Dendritic cell treated with granulocyte-macrophage colony-stimulating factor and Interleukin-4, amounts not matched to agents 40 ng/mL and 50 ng/mL, for 4 days (primary cell): ENCODE data around the gene ERCC6L2.

Experiments
- H3K27ac Mint-ChIP-seq: one replicate; pipeline ENCODE4 v1.8.0; 2022; ENCODE audit warnings: mild to moderate bottlenecking, mixed read lengths
- H3K27me3 Mint-ChIP-seq: one replicate; pipeline ENCODE4 v1.8.0; 2022; ENCODE audit warnings: mild to moderate bottlenecking, mixed read lengths
- H3K36me3 Mint-ChIP-seq: one replicate; pipeline ENCODE4 v1.8.0; 2022; ENCODE audit warnings: low read depth, mixed read lengths
- H3K4me1 Mint-ChIP-seq: one replicate; pipeline ENCODE4 v1.8.0; 2022; ENCODE audit warnings: low read depth, mixed read lengths
- H3K4me3 Mint-ChIP-seq: one replicate; pipeline ENCODE4 v1.8.0; 2022; ENCODE audit warnings: mild to moderate bottlenecking, moderate library complexity, mixed read lengths
- H3K9me3 Mint-ChIP-seq: one replicate; pipeline ENCODE4 v1.8.0; 2022; ENCODE audit warnings: mixed read lengths
- intact Hi-C: fragments of 100-400 bp; cut with micrococcal nuclease; formaldehyde crosslinking; loops from one replicate; pipeline ENCODE4 v1.15.0; 2022

The ERCC6L2 gene

DNA sequence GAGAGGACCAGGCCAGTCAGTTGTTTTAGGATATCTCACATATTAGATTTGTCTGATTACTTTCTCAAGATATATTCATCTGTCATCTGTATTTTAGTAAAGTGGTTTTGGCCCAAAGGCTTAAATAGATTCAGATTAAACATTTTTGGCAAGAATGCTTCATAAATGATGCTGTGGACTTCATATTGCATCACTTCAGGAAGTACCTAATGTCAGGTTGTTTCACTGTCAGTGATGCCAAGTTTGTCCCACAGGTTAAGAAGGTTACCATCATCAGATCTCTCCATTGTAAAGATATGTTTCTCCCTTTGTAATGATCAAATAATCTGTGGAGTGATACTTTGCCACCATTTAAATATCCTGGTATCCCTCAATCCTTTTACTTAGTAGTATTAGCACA, 37.3 kb downstream of the ERCC6L2 start:
- no peak overlapping the region for H3K4me3 Mint-ChIP-seq
- intact Hi-C loops, result no loop called here
- H3K36me3 Mint-ChIP-seq, result peaks cover 52% of the 10 kb centered on the region
- H3K4me1 Mint-ChIP-seq, result no peaks in the 10 kb centered on the region
- H3K27me3 Mint-ChIP-seq, result no peaks in the 10 kb centered on the region
- no peaks in the 10 kb centered on the region for H3K9me3 Mint-ChIP-seq
- no peak overlapping the region for H3K27ac Mint-ChIP-seq

DNA sequence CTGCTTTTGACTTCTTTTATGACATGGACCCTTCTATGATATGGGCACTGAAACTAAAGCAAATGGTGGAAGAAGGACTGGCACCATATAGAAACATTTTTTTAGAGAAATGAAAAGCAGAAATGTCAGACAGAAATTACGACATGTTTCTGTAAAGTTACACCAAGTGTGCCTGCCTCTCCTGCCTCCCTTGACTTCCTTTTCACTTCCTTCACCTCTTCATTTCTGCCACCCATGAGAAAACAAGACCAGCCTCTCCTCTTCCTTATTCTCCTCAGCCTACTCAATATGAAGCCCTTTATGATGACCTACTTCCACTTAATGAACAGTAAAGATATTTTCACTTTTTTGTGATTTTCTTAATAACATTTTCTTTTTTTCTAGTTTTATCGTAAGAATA, 44.5 kb downstream of the ERCC6L2 start:
- H3K36me3 Mint-ChIP-seq, result peaks cover 50% of the 10 kb centered on the region
- intact Hi-C loops, result no loop called here
- peaks cover 12% of the 10 kb centered on the region for H3K4me1 Mint-ChIP-seq
- H3K27ac Mint-ChIP-seq, result peak overlapping the region; percentile 73
- H3K4me3 Mint-ChIP-seq, result no peak overlapping the region
- H3K9me3 Mint-ChIP-seq, result no peaks in the 10 kb centered on the region
- no peaks in the 10 kb centered on the region for H3K27me3 Mint-ChIP-seq

DNA sequence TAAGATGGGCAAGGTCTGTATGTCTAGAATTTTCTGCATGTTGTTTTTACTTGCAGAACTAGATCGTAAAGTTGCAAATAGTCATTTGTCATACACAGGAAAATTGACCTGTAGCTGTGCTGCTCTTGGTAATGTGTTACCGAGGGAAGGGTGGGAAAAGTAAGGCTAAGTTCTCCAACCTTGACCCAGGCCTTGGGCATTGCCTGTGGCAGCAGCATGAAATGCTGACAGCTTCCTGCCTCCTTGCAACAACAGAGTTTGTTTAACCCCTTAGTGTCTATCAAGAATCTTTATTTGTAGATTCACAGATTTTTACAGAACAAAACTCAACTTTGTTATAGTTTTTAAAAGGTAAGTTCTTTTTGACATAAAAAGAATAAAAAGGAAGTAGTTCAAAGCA, 48.3 kb downstream of the ERCC6L2 start:
- Mint-ChIP-seq H3K4me3 (no peak overlapping the region), H3K27me3 (no peaks in the 10 kb centered on the region), H3K4me1 (peaks cover 12% of the 10 kb centered on the region), H3K9me3 (no peaks in the 10 kb centered on the region), H3K36me3 (peaks cover 32% of the 10 kb centered on the region), H3K27ac (no peak overlapping the region)
- intact Hi-C loops, result no loop called here

DNA sequence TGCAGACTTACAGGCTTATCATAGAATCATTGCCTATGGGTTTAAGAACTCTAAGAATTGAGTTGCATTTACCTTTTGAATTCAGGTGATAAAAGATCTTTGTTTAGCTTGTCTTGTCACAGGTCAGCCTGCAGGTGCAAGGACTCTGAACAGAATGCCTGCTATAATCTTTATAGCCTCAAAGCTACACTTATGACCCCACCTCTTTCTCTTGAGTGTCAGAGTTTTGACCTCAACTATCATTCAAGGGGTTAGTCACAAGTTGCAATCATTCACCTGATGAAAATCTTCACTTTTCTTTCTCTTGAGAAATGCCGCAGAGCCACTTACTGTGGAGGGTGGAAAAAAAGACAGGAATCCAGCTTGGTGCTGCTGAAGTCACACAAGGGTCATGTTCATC, 49.5 kb downstream of the ERCC6L2 start:
- Mint-ChIP-seq H3K27me3 (no peaks in the 10 kb centered on the region), H3K36me3 (peaks cover 34% of the 10 kb centered on the region), H3K4me1 (peaks cover 8% of the 10 kb centered on the region), H3K4me3 (no peak overlapping the region), H3K9me3 (no peaks in the 10 kb centered on the region), H3K27ac (no peak overlapping the region)
- intact Hi-C loops, result no loop called here

DNA sequence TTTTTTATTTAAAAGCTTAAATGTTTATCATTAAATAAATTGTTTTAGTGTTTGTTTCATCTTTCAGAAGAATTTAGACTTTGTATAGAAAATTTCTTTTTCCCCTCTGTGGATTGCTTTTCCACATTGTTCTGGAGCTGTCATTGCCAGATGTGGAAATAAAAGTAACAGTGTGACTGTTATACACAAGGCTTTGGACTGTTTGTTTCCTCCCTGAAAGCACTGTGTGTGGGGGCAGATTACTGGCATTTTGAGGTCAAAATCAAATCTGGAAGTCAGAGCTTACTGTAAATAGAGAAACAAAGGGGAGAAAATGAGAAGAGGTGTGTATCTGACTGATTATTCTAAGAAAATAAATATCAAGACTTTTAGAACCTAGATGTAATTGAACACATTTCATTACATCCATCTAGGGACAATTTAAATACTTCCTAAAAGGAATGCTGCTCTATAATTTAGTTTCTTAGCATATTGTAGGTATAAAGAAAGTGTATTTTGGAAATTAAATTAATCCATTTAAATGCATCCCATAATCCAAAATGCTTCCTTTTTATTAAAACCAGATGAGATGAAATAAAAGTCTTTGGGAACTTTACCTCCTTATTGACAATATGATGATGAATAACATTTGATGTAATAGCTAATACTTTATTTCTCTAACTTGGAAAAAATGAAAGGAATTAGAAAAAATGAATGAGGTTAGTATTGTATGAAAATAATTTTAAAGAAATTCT, 51.9 kb downstream of the ERCC6L2 start:
- H3K27ac Mint-ChIP-seq, result no peak overlapping the region
- peaks cover 58% of the 10 kb centered on the region for H3K36me3 Mint-ChIP-seq
- no peaks in the 10 kb centered on the region for H3K9me3 Mint-ChIP-seq
- no peaks in the 10 kb centered on the region for H3K27me3 Mint-ChIP-seq
- no peak overlapping the region for H3K4me3 Mint-ChIP-seq
- intact Hi-C loops, result no loop called here
- H3K4me1 Mint-ChIP-seq, result peaks cover 18% of the 10 kb centered on the region

DNA sequence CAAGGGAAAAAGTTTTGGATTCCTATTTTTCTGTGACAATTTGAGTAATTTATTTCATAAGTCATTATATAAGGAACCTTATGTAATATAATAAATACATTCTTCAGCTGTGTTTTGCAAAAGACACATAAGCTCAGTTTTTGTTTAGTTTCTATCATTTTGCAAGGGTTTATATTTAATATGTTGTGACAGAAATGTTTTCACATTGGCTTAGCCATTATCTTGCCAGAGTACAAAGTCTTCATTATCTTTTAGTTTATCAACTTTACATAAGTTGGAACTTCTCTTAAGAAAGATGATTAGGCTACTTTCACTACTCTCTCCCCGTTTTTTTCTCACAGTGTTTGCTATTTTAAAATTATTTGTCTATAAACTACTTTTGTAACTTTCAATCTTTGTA, 54.8 kb downstream of the ERCC6L2 start:
- Mint-ChIP-seq H3K36me3 (peaks cover 66% of the 10 kb centered on the region), H3K4me1 (peaks cover 18% of the 10 kb centered on the region), H3K9me3 (no peaks in the 10 kb centered on the region), H3K27me3 (no peaks in the 10 kb centered on the region), H3K4me3 (no peak overlapping the region), H3K27ac (no peak overlapping the region)
- intact Hi-C loops, result no loop called here

DNA sequence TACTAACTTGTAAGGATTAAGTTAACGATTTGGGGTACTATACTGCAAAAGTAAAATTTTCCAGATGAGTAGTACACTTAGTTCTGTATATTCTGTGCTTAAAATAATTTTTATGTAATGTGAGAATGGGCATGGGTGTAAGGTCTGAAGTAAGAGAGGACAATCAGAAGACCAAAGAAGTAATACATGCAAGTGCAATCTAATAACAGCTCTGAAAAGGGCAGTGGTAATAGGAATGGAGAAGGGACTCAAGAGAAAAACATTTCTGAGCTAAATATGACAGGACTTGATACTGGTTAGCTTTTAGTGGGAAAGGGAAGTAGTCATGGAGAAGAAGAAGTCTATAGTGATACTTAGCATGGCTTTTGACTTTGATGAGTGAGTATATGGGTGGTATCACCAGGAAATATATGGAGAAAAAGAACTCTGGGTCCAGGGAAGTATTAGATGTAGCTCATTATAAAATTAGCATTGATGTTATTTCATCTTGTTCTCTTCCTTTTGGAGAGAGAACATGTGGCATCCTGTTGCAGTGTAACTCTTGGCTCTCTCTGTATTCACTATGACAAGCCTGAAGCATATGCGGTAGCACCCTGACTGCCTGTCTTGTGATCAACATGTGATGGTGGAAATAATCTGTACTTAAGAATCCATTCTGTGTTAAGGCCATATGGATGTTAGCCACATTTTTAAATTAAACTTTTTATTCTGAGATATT, 60.5 kb downstream of the ERCC6L2 start:
- H3K4me1 Mint-ChIP-seq, result peaks cover 4% of the 10 kb centered on the region
- intact Hi-C loops, result no loop called here
- peaks cover 86% of the 10 kb centered on the region for H3K36me3 Mint-ChIP-seq
- no peak overlapping the region for H3K4me3 Mint-ChIP-seq
- H3K9me3 Mint-ChIP-seq, result peaks cover 19% of the 10 kb centered on the region
- no peaks in the 10 kb centered on the region for H3K27me3 Mint-ChIP-seq
- no peak overlapping the region for H3K27ac Mint-ChIP-seq

DNA sequence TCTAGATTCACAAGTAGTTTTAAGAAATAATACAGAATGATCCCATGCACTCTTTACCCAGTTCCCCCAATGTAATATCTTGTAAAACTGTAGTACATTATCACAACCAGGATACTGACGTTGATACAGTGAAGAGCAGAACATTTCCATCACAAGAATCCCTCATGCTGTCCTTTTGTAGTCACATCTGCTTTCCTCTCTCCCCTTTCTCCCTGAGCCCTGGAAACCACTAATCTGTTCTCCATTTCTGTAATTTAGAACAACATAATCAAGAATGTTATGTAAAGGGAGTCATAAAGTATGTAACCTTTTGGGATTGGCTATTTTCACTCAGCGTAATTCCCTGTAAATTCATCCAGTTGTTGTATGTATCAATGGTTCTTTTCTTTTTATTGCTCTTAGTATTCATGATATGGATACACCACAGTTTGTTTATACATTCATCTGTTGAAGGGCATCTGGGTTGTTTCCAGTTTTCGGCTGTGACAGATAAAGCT, 61.1 kb downstream of the ERCC6L2 start:
- H3K27ac Mint-ChIP-seq, result no peak overlapping the region
- H3K36me3 Mint-ChIP-seq, result peaks cover 86% of the 10 kb centered on the region
- H3K9me3 Mint-ChIP-seq, result peaks cover 19% of the 10 kb centered on the region

DNA sequence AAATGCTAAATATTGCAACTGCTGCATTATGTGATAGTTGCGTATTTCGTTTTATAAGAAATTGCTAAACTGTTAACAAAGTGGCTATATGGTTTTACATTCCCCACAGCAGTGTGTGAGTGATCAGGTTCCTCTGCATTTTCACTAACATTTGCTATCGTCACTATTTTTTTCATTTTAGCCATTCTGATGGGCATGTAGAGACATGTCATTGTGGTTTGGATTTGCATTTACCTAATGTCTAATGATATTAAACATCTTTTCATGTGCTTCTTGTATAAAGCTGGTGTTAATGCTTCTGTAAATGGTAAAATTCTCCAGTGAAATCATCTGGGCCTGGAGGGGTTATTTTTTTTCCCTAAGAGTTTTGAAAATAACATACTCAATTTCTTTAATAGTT, 61.6 kb downstream of the ERCC6L2 start:
- no peak overlapping the region for H3K27ac Mint-ChIP-seq
- H3K27me3 Mint-ChIP-seq, result no peaks in the 10 kb centered on the region
- H3K36me3 Mint-ChIP-seq, result peaks cover 86% of the 10 kb centered on the region
- no peak overlapping the region for H3K4me3 Mint-ChIP-seq
- peaks cover 23% of the 10 kb centered on the region for H3K9me3 Mint-ChIP-seq
- intact Hi-C loops, result no loop called here
- H3K4me1 Mint-ChIP-seq, result no peaks in the 10 kb centered on the region

More for the DNA sequence above, 61.1 kb downstream of the ERCC6L2 start:
- no peaks in the 10 kb centered on the region for H3K27me3 Mint-ChIP-seq
- no peaks in the 10 kb centered on the region for H3K4me1 Mint-ChIP-seq
- H3K4me3 Mint-ChIP-seq, result no peak overlapping the region
- intact Hi-C loops, result no loop called here

DNA sequence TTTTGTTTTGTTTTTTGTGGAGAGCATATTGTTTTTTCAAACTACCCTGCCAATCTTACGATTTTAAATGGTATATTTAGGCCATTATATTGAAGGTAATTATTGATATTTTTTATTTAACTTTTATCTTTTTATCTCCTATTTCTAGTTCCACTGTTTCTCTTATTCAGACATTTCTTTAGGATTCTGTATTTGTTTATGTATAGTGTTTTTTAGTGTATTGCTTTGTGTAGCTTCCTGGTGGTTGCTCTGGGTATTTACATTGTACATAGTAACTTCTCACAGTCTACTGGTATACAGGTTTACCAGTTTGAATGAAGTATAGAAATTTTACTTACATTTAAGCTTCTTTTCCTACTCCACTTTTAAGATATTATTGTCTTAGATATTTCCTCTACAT, 63.2 kb downstream of the ERCC6L2 start:
- no peaks in the 10 kb centered on the region for H3K27me3 Mint-ChIP-seq
- peaks cover 86% of the 10 kb centered on the region for H3K36me3 Mint-ChIP-seq
- no peaks in the 10 kb centered on the region for H3K4me1 Mint-ChIP-seq
- intact Hi-C loops, result no loop called here
- no peak overlapping the region for H3K4me3 Mint-ChIP-seq
- H3K27ac Mint-ChIP-seq, result no peak overlapping the region
- peaks cover 26% of the 10 kb centered on the region for H3K9me3 Mint-ChIP-seq

DNA sequence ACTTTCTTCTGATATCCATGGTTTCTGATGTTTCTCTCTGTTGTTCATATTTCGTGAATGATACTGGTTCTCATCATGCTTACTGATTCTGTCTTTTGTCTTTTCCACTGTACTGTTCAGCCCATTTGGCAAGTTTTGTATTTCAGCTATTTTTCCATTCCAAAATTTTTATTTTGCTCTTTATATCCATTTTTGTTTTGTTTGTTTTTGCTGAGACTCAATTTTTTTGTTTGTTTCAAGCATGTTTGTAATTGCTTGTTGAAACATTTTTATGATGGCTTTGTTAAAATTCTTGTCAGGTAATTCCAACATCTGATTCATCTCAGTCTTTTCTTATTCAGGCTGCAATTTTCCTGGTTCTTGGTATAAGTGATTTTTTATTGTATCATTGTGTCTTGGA, 64.0 kb downstream of the ERCC6L2 start:
- Mint-ChIP-seq H3K27ac (no peak overlapping the region), H3K27me3 (no peaks in the 10 kb centered on the region), H3K9me3 (peaks cover 29% of the 10 kb centered on the region), H3K4me1 (no peaks in the 10 kb centered on the region), H3K4me3 (no peak overlapping the region), H3K36me3 (peaks cover 91% of the 10 kb centered on the region)
- intact Hi-C loops, result no loop called here

DNA sequence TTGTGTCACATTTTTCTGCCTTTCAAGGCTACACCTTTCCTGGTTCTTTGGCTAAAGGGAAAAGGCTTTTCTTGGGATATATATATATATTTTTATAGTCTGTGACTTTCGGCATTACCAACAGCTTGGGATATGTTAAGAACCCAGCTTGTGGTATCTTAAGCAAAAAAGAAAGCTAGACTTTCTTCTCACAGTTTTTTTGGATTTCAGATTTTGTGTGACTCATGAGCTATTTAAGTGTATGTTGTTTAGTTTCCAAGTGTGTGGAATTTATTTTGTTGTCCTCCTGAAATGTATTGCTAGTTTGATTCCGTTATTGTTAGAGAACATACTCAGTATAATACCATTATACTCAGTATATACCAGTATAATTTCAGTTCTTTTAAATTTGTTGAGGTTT, 64.8 kb downstream of the ERCC6L2 start:
- Mint-ChIP-seq H3K9me3 (peaks cover 37% of the 10 kb centered on the region), H3K27ac (no peak overlapping the region), H3K36me3 (peaks cover 92% of the 10 kb centered on the region), H3K4me3 (no peak overlapping the region), H3K4me1 (no peaks in the 10 kb centered on the region), H3K27me3 (no peaks in the 10 kb centered on the region)
- intact Hi-C loops, result no loop called here

DNA sequence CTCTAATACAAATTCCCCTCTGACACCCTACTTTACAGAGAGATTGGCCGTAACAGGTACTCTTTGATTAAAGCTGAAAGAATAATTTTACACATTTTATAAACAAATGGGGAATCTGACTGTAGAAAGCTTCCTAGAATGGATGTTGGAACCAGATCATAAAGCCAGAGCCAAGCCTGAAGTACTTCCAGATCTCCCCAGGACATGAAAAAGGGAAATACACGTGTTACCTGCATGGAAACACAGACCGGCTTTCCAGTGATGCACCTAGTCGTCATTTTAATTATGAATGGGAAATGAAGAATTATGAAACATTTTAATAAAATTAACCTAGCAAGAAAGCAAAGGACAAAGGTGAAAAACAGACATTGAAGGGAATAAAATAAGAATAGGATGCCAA, 66.5 kb downstream of the ERCC6L2 start:
- no peaks in the 10 kb centered on the region for H3K27me3 Mint-ChIP-seq
- no peak overlapping the region for H3K27ac Mint-ChIP-seq
- no peak overlapping the region for H3K4me3 Mint-ChIP-seq
- H3K36me3 Mint-ChIP-seq, result peaks cover 98% of the 10 kb centered on the region
- no peaks in the 10 kb centered on the region for H3K4me1 Mint-ChIP-seq
- intact Hi-C loops, result no loop called here
- peaks cover 54% of the 10 kb centered on the region for H3K9me3 Mint-ChIP-seq

DNA sequence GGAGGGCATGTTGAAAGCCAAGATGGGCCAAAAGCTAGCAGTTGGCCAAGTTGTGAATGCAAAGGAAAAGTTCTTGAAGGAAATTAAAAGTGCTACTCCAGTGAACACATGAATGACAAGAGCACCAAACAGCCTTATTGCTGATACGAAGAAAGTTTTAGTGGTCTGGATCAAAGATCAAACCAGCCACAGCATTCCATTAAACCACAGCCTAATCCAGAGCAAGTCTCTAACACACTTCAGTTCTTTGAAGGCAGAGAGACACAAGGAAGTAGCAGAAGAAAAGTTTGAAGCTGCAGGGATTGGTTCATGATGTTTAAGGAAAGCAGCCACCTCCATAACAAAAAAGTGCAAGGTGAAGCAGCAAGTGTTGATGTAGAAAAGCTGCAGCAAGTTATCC, 71.6 kb downstream of the ERCC6L2 start:
- intact Hi-C loops, result no loop called here
- Mint-ChIP-seq H3K4me3 (no peak overlapping the region), H3K27me3 (no peaks in the 10 kb centered on the region), H3K9me3 (peaks cover 57% of the 10 kb centered on the region), H3K36me3 (peaks cover 97% of the 10 kb centered on the region), H3K4me1 (no peaks in the 10 kb centered on the region), H3K27ac (no peak overlapping the region)
